Measurements from ENCODE around the gene OPN1SW. TPM values are rescaled to one million over a fixed set of nuclear protein-coding genes. Genes with fewer than 3 reads are reported as not detected.

Gene OPN1SW
- total RNA-seq, 1 donor from 2014 or later: not detected

GRCh38 chr7:128755819-128756476, 19.6 kb downstream of the OPN1SW start:
- Histone ChIP-seq H3K4me1 (peaks cover 7% of the 10 kb centered on the region), H3K27me3 (no peaks in the 10 kb centered on the region), H3K36me3 (peaks cover 99% of the 10 kb centered on the region), H3K27ac (no peak overlapping the region), H3K4me3 (no peak overlapping the region), H3K9me3 (no peaks in the 10 kb centered on the region)
- DNase-seq: no peak
- no peak for ATAC-seq
- intact Hi-C loops (cut with DNase I): no loop called here
- no peak for TF ChIP-seq CTCF (IDR thresholded peaks at IDR 0.05)

DNA sequence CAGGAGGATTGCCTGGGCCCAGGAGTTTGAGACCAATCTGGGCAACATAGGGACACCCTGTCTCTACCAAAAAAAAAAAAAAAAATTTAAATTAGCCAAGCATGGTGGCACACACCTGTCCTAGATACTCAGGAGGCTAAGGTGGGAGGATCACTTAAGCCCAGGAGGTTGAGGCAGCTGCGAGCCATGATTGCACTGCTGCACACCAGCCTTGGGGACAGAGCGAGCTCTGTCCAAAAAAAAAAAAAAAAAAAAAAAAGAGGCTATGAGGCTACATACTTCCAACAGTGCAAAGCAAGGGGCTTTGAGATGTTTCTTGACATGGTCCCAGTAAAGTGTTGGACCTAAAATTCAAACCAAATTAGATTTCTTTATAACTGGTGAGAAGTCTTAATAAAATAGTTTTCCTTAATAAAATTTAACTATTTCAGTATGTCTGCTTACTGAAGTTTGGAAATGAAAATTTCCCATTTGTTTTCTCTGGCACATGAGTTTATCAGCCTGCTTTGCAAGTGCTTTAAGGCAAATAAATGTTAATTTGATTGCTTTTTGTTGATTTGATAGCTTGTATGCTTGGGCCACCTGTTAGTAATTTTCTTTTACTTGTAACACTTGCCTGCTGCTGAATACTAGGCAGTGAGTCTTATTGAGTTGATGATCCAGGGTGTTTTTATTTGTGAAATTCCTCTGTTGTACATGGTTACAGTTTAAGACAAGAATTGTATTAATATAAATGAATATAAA, 20.3 kb downstream of the OPN1SW start:
- Histone ChIP-seq H3K4me1 (peaks cover 7% of the 10 kb centered on the region), H3K27me3 (no peaks in the 10 kb centered on the region), H3K4me3 (no peak overlapping the region), H3K9me3 (no peaks in the 10 kb centered on the region), H3K27ac (no peak overlapping the region), H3K36me3 (peaks cover 99% of the 10 kb centered on the region)
- intact Hi-C loops (cut with DNase I): no loop called here
- no peak for DNase-seq
- no peak for TF ChIP-seq CTCF (IDR thresholded peaks at IDR 0.05)
- ATAC-seq: no peak

DNA sequence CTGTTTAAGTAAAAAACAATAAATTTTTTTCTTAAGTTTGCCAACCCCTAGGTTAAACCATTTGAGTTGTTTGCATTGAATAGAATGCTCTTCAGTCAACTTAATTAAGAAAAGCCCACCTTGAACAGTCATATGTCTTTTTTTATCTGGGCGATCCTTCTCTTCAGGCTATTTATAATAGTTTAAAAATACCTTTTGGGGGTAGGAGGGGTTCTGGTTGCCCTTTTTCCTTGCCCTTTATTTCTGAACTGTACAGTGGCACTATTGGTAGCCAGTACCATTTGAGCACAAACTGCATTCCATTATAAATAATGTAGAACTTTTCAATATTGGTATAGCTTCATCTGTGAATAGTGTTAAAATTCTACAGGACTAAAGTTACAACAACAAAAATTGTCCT, 23.3 kb downstream of the OPN1SW start:
- intact Hi-C loops (cut with DNase I): no loop called here
- ATAC-seq (no peak), DNase-seq (no peak)
- no peak for TF ChIP-seq CTCF (IDR thresholded peaks at IDR 0.05)
- H3K4me3 ChIP-seq: no peak overlapping the region
- no peaks in the 10 kb centered on the region for H3K9me3 ChIP-seq
- H3K4me1 ChIP-seq: peaks cover 7% of the 10 kb centered on the region
- peaks cover 92% of the 10 kb centered on the region for H3K36me3 ChIP-seq
- H3K27me3 ChIP-seq: no peaks in the 10 kb centered on the region
- no peak overlapping the region for H3K27ac ChIP-seq

DNA sequence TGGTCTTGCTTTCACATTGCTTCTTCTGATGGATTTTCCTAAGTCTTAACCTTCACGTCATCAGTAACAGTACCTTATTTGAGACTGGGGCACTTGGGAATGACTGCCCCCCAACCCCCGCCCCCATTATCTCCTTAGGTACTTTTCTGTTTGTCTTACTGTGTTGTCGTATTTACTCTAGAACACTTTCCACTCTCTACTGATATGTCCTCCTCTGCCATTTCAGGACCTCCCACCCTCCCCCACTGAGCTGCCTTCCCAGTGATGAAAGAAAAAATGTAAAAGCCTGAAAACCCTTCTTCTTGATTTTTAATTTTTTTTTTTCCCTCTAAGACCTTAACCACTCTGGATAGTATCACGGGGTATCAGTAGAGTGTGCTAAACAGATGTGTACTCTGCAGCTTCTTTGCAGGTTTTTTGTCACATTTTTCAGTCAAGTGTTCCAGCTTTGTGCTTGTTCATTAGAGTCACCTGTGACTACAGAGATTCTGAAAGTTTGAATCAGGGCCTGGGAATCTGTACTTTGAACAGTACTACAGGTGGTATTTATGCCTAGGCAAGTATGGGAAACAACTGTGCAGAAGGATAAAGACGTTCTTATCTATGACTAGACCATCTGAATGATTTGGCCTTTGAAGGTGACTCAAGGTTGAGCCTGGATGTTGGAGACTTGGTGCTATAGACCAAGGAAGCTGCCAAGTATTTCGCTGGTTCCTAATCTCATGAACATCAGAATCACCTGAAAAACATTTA, 28.1 kb downstream of the OPN1SW start:
- no peak for TF ChIP-seq CTCF (IDR thresholded peaks at IDR 0.05)
- no peaks in the 10 kb centered on the region for H3K4me1 ChIP-seq
- H3K27ac ChIP-seq: no peak overlapping the region
- no peak for DNase-seq
- H3K9me3 ChIP-seq: no peaks in the 10 kb centered on the region
- H3K4me3 ChIP-seq: no peak overlapping the region
- no peaks in the 10 kb centered on the region for H3K27me3 ChIP-seq
- H3K36me3 ChIP-seq: peaks cover 45% of the 10 kb centered on the region
- ATAC-seq: no peak
- intact Hi-C loops (cut with DNase I): no loop called here

GRCh38 chr7:128745706-128746105, 29.9 kb downstream of the OPN1SW start:
- ATAC-seq: no peak
- Histone ChIP-seq H3K27ac (no peak overlapping the region), H3K4me1 (peaks cover 11% of the 10 kb centered on the region), H3K27me3 (no peaks in the 10 kb centered on the region), H3K9me3 (no peaks in the 10 kb centered on the region), H3K36me3 (peaks cover 27% of the 10 kb centered on the region), H3K4me3 (no peak overlapping the region)
- intact Hi-C loops (cut with DNase I): no loop called here
- no peak for TF ChIP-seq CTCF (IDR thresholded peaks at IDR 0.05)
- DNase-seq: no peak

Data from upper lobe of right lung (tissue), 1 donor.